ENCODE results near the gene GSX2.

The GSX2 gene

GRCh38 chr4:54085284-54085683 is 14.7 kb upstream of the GSX2 start:
- H3K4me1 ChIP-seq (ENCODE audit: control insufficient read depth, insufficient read depth, low read length): no peaks in the 10 kb centered on the region
- no peak overlapping the region for H3K27ac ChIP-seq (ENCODE audit: extremely low read depth, low read depth, low read length)
- H3K36me3 ChIP-seq (ENCODE audit: control insufficient read depth in 2 of 2, insufficient read depth in 1 of 2, low read length in 2 of 2): no peaks in the 10 kb centered on the region
- peak; percentile 65 for TF ChIP-seq ZEB2 (tag by site-specific recombination; IDR thresholded peaks at IDR 0.05)
- TF ChIP-seq ZNF394 (tag by site-specific recombination; IDR thresholded peaks at IDR 0.05; ENCODE audit: borderline replicate concordance): peak; percentile 39; the same call in 1 of the 2 replicates
- TF ChIP-seq ZNF660 (tag by site-specific recombination; IDR thresholded peaks at IDR 0.05): peak; percentile 18; the same call in 1 of the 2 replicates
- TF ChIP-seq SP7 (tag by site-specific recombination; IDR thresholded peaks at IDR 0.05): 0 out of 2 replicates have a peak, but pooled peaks have one; percentile 40
- TF ChIP-seq, protein P1, sequence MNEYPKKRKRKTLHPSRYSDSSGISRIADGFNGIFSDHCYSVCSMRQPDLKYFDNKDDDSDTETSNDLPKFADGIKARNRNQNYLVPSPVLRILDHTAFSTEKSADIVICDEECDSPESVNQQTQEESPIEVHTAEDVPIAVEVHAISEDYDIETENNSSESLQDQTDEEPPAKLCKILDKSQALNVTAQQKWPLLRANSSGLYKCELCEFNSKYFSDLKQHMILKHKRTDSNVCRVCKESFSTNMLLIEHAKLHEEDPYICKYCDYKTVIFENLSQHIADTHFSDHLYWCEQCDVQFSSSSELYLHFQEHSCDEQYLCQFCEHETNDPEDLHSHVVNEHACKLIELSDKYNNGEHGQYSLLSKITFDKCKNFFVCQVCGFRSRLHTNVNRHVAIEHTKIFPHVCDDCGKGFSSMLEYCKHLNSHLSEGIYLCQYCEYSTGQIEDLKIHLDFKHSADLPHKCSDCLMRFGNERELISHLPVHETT (tag by site-specific recombination; IDR thresholded peaks at IDR 0.05): peak; percentile 40; the same call in 1 of the 2 replicates
- peak; percentile 78 for TF ChIP-seq ZNF629 (tag by site-specific recombination; IDR thresholded peaks at IDR 0.05)
- no peak for TF ChIP-seq ZNF274 (IDR thresholded peaks at IDR 0.05; ENCODE audit: low read length)
- TF ChIP-seq ZNF274 (tag by site-specific recombination; IDR thresholded peaks at IDR 0.05; ENCODE audit: borderline replicate concordance): no peak
- peak; percentile 66 for TF ChIP-seq ZNF366 (tag by site-specific recombination; conservative IDR thresholded peaks at IDR 0.05)
- TF ChIP-seq GLIS1 (tag by site-specific recombination; IDR thresholded peaks at IDR 0.05): no peak
- 0 out of 2 replicates have a peak, but pooled peaks have one; percentile 26 for TF ChIP-seq ZBTB21 (tag by site-specific recombination; IDR thresholded peaks at IDR 0.05)
- no peak for TF ChIP-seq ZNF174 (tag by site-specific recombination; IDR thresholded peaks at IDR 0.05)
- TF ChIP-seq OSR2 (tag by site-specific recombination; IDR thresholded peaks at IDR 0.05): 0 out of 2 replicates have a peak, but pooled peaks have one; percentile 11
- TF ChIP-seq, protein P2, sequence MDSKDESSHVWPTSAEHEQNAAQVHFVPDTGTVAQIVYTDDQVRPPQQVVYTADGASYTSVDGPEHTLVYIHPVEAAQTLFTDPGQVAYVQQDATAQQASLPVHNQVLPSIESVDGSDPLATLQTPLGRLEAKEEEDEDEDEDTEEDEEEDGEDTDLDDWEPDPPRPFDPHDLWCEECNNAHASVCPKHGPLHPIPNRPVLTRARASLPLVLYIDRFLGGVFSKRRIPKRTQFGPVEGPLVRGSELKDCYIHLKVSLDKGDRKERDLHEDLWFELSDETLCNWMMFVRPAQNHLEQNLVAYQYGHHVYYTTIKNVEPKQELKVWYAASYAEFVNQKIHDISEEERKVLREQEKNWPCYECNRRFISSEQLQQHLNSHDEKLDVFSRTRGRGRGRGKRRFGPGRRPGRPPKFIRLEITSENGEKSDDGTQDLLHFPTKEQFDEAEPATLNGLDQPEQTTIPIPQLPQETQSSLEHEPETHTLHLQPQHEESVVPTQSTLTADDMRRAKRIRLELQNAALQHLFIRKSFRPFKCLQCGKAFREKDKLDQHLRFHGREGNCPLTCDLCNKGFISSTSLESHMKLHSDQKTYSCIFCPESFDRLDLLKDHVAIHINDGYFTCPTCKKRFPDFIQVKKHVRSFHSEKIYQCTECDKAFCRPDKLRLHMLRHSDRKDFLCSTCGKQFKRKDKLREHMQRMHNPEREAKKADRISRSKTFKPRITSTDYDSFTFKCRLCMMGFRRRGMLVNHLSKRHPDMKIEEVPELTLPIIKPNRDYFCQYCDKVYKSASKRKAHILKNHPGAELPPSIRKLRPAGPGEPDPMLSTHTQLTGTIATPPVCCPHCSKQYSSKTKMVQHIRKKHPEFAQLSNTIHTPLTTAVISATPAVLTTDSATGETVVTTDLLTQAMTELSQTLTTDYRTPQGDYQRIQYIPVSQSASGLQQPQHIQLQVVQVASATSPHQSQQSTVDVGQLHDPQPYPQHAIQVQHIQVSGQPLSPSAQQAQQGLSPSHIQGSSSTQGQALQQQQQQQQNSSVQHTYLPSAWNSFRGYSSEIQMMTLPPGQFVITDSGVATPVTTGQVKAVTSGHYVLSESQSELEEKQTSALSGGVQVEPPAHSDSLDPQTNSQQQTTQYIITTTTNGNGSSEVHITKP (tag by site-specific recombination; IDR thresholded peaks at IDR 0.05): peak; percentile 58
- TF ChIP-seq ZNF292 (tag by site-specific recombination; IDR thresholded peaks at IDR 0.05; ENCODE audit: borderline replicate concordance, low read depth): no peak
- no peaks in the 10 kb centered on the region for H3K9me3 ChIP-seq (ENCODE audit: control insufficient read depth, insufficient read depth, low read depth, low read length)
- no peak overlapping the region for H3K4me3 ChIP-seq (ENCODE audit: low read depth, low read length)
- ChIA-PET POLR2A (no interaction called here), CTCF (no interaction called here)

- Histone ChIP-seq H3K9me3 (ENCODE audit: control insufficient read depth, insufficient read depth, low read depth, low read length) (no peaks in the 10 kb centered on the region), H3K4me1 (ENCODE audit: control insufficient read depth, insufficient read depth, low read length) (no peaks in the 10 kb centered on the region), H3K36me3 (ENCODE audit: control insufficient read depth in 2 of 2, insufficient read depth in 1 of 2, low read length in 2 of 2) (no peaks in the 10 kb centered on the region), H3K4me3 (ENCODE audit: low read depth, low read length) (no peak overlapping the region), H3K27ac (ENCODE audit: extremely low read depth, low read depth, low read length) (no peak overlapping the region)
- TF ChIP-seq ZNF19 (tag by site-specific recombination; IDR thresholded peaks at IDR 0.05; ENCODE audit: low read depth): no peak
- TF ChIP-seq ZFP37 (tag by site-specific recombination; IDR thresholded peaks at IDR 0.05): peak; percentile 99
- no peak for TF ChIP-seq ZNF292 (tag by site-specific recombination; IDR thresholded peaks at IDR 0.05; ENCODE audit: borderline replicate concordance, low read depth)
- ChIA-PET CTCF (interaction anchor here (1.1 kb wide), 1 partner anchor 160 kb away, joined by 3 read pairs; no protein-coding TSS in a partner anchor), POLR2A (no interaction called here)
These were observed 10.1 kb upstream of the GSX2 start for GRCh38 chr4:54089875-54090274.

GRCh38 chr4:54090404-54090803 is 9.6 kb upstream of the GSX2 start:
- H3K36me3 ChIP-seq (ENCODE audit: control insufficient read depth in 2 of 2, insufficient read depth in 1 of 2, low read length in 2 of 2): no peaks in the 10 kb centered on the region
- no peaks in the 10 kb centered on the region for H3K4me1 ChIP-seq (ENCODE audit: control insufficient read depth, insufficient read depth, low read length)
- ChIA-PET POLR2A (no interaction called here), CTCF (interaction anchor here (1.1 kb wide), 1 partner anchor 160 kb away, joined by 3 read pairs; no protein-coding TSS in a partner anchor)
- no peak overlapping the region for H3K4me3 ChIP-seq (ENCODE audit: low read depth, low read length)
- no peak overlapping the region for H3K27ac ChIP-seq (ENCODE audit: extremely low read depth, low read depth, low read length)
- H3K9me3 ChIP-seq (ENCODE audit: control insufficient read depth, insufficient read depth, low read depth, low read length): no peaks in the 10 kb centered on the region
- TF ChIP-seq ZNF404 (tag by site-specific recombination; IDR thresholded peaks at IDR 0.05): no peak
- no peak for TF ChIP-seq ZNF280D (tag by site-specific recombination; IDR thresholded peaks at IDR 0.05)
- no peak for TF ChIP-seq ZNF132 (tag by site-specific recombination; IDR thresholded peaks at IDR 0.05; ENCODE audit: borderline replicate concordance)
- no peak for TF ChIP-seq ZNF596 (tag by site-specific recombination; IDR thresholded peaks at IDR 0.05)
- no peak for TF ChIP-seq MEIS1 (CRISPR knock-in tag; IDR thresholded peaks at IDR 0.05; ENCODE audit: borderline replicate concordance)
- TF ChIP-seq ZNF18 (tag by site-specific recombination; IDR thresholded peaks at IDR 0.05): no peak

Data from HEK293 (cell line).